Glutamatergic neuron (in vitro differentiated cells): ENCODE data around the gene FAM161B. TPM values are rescaled to one million over a fixed set of nuclear protein-coding genes. Genes with fewer than 3 reads are reported as not detected.

Experiments
- DNase-seq: peaks from one replicate; pipeline ENCODE4 v3.0.0; 2022
- H3K27ac Mint-ChIP-seq: one replicate; pipeline ENCODE4 v1.8.0; 2020; ENCODE audit warnings: mild to moderate bottlenecking, mixed read lengths, inconsistent platforms; ENCODE audit not compliant: unreplicated experiment
- H3K27me3 Mint-ChIP-seq: one replicate; pipeline ENCODE4 v1.8.0; 2020; ENCODE audit warnings: mild to moderate bottlenecking, moderate library complexity, mixed read lengths, inconsistent platforms; ENCODE audit not compliant: unreplicated experiment
- H3K36me3 Mint-ChIP-seq: one replicate; pipeline ENCODE4 v1.8.0; 2020; ENCODE audit warnings: mild to moderate bottlenecking, mixed read lengths, inconsistent platforms; ENCODE audit not compliant: unreplicated experiment
- H3K4me1 Mint-ChIP-seq: one replicate; pipeline ENCODE4 v1.8.0; 2020; ENCODE audit warnings: mild to moderate bottlenecking, low read depth, mixed read lengths, inconsistent platforms; ENCODE audit not compliant: unreplicated experiment
- H3K4me3 Mint-ChIP-seq: one replicate; pipeline ENCODE4 v1.8.0; 2020; ENCODE audit warnings: mild to moderate bottlenecking, mixed read lengths, inconsistent platforms; ENCODE audit not compliant: unreplicated experiment
- H3K9me3 Mint-ChIP-seq: one replicate; pipeline ENCODE4 v1.8.0; 2020; ENCODE audit warnings: mild to moderate bottlenecking, moderate library complexity, mixed read lengths, inconsistent platforms; ENCODE audit not compliant: unreplicated experiment
- long read RNA-seq: library from polyadenylated mRNA; unstranded; transcript quantifications from one replicate; pipeline ENCODE4 v2.0.0, GENCODE V29; 2020; ENCODE audit not compliant: unreplicated experiment
- total RNA-seq: library from RNA; stranded (reverse); fragmentation: NEBNext Ultra II Directional; extraction: Animal tissue kit (Norgen Biotek cat#: 25700); gene quantifications from one replicate; pipeline ENCODE4 v1.2.1, GENCODE V29; 2021; ENCODE audit not compliant: unreplicated experiment
- TF ChIP-seq, protein P1 (sequence below): fragments of 200-600 bp; sonication (generic); IDR thresholded peaks from one replicate; pipeline ENCODE4 v1.5.0; 2021; ENCODE audit not compliant: partially characterized antibody, unreplicated experiment

The FAM161B gene
- total RNA-seq = 2.8 TPM
- long read RNA-seq = 0 reads

DNA sequence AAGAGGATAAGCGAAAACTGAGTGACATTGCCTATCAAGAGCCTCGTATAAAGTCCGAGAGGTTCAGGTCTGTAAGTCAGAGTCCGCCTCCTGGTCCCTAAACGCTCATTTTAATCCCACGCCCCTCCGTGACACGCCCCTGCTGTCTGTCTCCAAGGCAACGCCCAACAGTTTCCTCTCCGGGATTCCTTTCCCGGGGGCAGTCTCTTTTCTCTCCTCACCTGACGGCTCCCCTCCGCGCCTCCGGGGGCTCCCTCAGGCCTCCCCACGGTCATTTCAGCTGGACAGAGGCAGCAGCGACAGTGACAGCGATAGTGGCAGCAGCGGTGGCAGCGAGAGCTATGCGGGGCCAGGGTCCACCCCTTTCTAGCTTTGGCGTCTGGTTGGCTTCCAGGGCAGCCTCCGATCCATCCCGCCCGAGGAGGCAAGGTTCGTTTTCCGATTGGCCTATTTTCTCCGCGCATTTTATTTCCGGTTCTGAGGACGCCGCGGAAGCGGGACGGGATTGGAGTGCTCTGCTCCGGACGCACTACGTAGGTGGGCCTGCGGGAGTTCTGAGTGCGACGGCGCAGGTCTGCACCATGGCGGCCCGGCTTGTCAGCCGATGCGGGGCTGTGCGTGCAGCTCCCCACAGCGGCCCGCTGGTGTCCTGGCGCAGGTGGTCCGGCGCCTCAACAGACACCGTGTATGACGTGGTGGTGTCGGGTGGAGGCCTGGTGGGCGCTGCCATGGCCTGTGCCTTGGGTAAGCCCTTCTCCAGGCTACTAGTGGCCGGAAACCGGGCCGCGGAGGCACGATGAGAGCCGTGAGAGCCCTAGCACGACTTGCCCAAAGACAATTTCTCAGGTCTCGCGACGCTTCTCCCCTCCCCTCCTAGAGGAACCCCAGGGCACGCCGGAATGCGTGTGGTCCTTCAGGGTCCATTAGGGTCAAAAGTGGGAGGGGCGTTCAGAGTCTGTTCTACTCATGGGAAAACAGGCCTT is at the start of gene FAM161B, which contains the start of gene COQ6:
FAM161B (minus strand) TSS at position 343 of the 983 bp plus-strand sequence; CDS start at position 275, 68 bp downstream.
COQ6 (plus strand) TSS at position 551 of the 983 bp plus-strand sequence; CDS start at position 582, 31 bp downstream.
- TF ChIP-seq, protein P1, sequence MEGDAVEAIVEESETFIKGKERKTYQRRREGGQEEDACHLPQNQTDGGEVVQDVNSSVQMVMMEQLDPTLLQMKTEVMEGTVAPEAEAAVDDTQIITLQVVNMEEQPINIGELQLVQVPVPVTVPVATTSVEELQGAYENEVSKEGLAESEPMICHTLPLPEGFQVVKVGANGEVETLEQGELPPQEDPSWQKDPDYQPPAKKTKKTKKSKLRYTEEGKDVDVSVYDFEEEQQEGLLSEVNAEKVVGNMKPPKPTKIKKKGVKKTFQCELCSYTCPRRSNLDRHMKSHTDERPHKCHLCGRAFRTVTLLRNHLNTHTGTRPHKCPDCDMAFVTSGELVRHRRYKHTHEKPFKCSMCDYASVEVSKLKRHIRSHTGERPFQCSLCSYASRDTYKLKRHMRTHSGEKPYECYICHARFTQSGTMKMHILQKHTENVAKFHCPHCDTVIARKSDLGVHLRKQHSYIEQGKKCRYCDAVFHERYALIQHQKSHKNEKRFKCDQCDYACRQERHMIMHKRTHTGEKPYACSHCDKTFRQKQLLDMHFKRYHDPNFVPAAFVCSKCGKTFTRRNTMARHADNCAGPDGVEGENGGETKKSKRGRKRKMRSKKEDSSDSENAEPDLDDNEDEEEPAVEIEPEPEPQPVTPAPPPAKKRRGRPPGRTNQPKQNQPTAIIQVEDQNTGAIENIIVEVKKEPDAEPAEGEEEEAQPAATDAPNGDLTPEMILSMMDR = no peak
- Mint-ChIP-seq H3K36me3 (no peaks in the 10 kb centered on the region), H3K4me1 (peaks cover 3% of the 10 kb centered on the region), H3K27me3 (no peaks in the 10 kb centered on the region), H3K9me3 (peaks cover 7% of the 10 kb centered on the region), H3K27ac (peak within 1 kb of the TSS; percentile 83), H3K4me3 (peak within 1 kb of the TSS; percentile 94)
- peak; percentile 89 for DNase-seq

GRCh38 chr14:73998726-73999125 is 48.8 kb upstream of the FAM161B start:
- TF ChIP-seq, protein P1 = no peak
- Mint-ChIP-seq H3K4me3 (no peak overlapping the region), H3K36me3 (no peaks in the 10 kb centered on the region), H3K27me3 (no peaks in the 10 kb centered on the region), H3K4me1 (no peaks in the 10 kb centered on the region), H3K27ac (no peak overlapping the region), H3K9me3 (no peaks in the 10 kb centered on the region)
- no peak for DNase-seq

DNA sequence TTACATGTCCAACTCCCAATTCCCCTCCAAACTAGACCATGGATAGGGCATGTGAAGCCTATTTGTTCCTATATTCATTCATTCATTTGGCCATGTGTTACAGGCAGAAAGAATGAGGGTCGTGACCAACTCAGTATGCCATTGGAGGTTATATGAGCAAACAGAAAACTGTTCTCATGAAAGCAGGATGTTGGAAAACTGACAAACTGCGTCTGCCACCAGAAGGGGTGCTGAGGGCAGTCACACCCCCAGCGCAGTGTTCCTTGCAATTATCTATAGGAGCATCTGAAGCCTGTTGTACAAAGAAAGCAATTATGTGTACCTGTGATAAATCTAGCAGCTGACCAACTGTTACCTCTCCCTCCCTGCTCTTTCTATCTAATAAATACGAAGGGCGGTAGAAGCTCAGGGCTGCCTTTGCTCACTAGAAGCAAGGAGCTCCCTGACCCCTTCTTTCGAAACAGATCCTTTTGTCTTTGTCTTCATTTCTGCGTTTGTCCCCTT is 48.1 kb upstream of the FAM161B start:
- no peak overlapping the region for H3K27ac Mint-ChIP-seq

GRCh38 chr14:73997108-73997943 is 47.4 kb upstream of the FAM161B start:
- H3K36me3 Mint-ChIP-seq = no peaks in the 10 kb centered on the region
- no peaks in the 10 kb centered on the region for H3K9me3 Mint-ChIP-seq
- no peak for DNase-seq
- no peak overlapping the region for H3K4me3 Mint-ChIP-seq
- H3K27ac Mint-ChIP-seq = no peak overlapping the region
- H3K4me1 Mint-ChIP-seq = no peaks in the 10 kb centered on the region
- no peaks in the 10 kb centered on the region for H3K27me3 Mint-ChIP-seq
- TF ChIP-seq, protein P1 = no peak

More for the DNA sequence above, 48.1 kb upstream of the FAM161B start:
- Mint-ChIP-seq H3K9me3 (no peaks in the 10 kb centered on the region), H3K4me1 (no peaks in the 10 kb centered on the region), H3K27me3 (no peaks in the 10 kb centered on the region), H3K4me3 (no peak overlapping the region), H3K36me3 (no peaks in the 10 kb centered on the region)
- no peak for DNase-seq
- TF ChIP-seq, protein P1 = no peak
